ENCODE data around the gene OLFM1. TPM values are rescaled to one million over a fixed set of nuclear protein-coding genes. Genes with fewer than 3 reads are reported as not detected.

Gene OLFM1
- total RNA-seq, 1 donor from 2014 or later: 0.83 TPM

GRCh38 chr9:135091545-135091944 lies 4.1 kb downstream of the OLFM1 start:
- Mint-ChIP-seq H3K4me1 (ENCODE audit: unreplicated experiment) (no peaks in the 10 kb centered on the region), H3K36me3 (ENCODE audit: unreplicated experiment) (no peaks in the 10 kb centered on the region), H3K27me3 (ENCODE audit: unreplicated experiment) (peaks cover 27% of the 10 kb centered on the region), H3K9me3 (ENCODE audit: unreplicated experiment) (no peaks in the 10 kb centered on the region), H3K4me3 (ENCODE audit: unreplicated experiment) (no peak overlapping the region), H3K27ac (ENCODE audit: unreplicated experiment) (no peak overlapping the region)
- TF ChIP-seq CTCF (IDR thresholded peaks at IDR 0.05): no peak
- DNase-seq (ENCODE audit: extremely low spot score, unreplicated experiment): no peak

GRCh38 chr9:135093111-135093510 lies 5.6 kb downstream of the OLFM1 start:
- Mint-ChIP-seq H3K36me3 (ENCODE audit: unreplicated experiment) (no peaks in the 10 kb centered on the region), H3K4me1 (ENCODE audit: unreplicated experiment) (no peaks in the 10 kb centered on the region), H3K27ac (ENCODE audit: unreplicated experiment) (no peak overlapping the region), H3K4me3 (ENCODE audit: unreplicated experiment) (no peak overlapping the region), H3K9me3 (ENCODE audit: unreplicated experiment) (no peaks in the 10 kb centered on the region), H3K27me3 (ENCODE audit: unreplicated experiment) (peaks cover 27% of the 10 kb centered on the region)
- no peak for DNase-seq (ENCODE audit: extremely low spot score, unreplicated experiment)
- TF ChIP-seq CTCF (IDR thresholded peaks at IDR 0.05): no peak

- TF ChIP-seq CTCF (IDR thresholded peaks at IDR 0.05): no peak
- no peak for DNase-seq (ENCODE audit: extremely low spot score, unreplicated experiment)
- Mint-ChIP-seq H3K27ac (ENCODE audit: unreplicated experiment) (no peak overlapping the region), H3K4me1 (ENCODE audit: unreplicated experiment) (no peaks in the 10 kb centered on the region), H3K36me3 (ENCODE audit: unreplicated experiment) (no peaks in the 10 kb centered on the region), H3K27me3 (ENCODE audit: unreplicated experiment) (peaks cover 23% of the 10 kb centered on the region), H3K4me3 (ENCODE audit: unreplicated experiment) (no peak overlapping the region), H3K9me3 (ENCODE audit: unreplicated experiment) (no peaks in the 10 kb centered on the region)
These were observed 6.6 kb downstream of the OLFM1 start for GRCh38 chr9:135093911-135094584.

- Mint-ChIP-seq H3K4me1 (ENCODE audit: unreplicated experiment) (no peaks in the 10 kb centered on the region), H3K36me3 (ENCODE audit: unreplicated experiment) (no peaks in the 10 kb centered on the region), H3K4me3 (ENCODE audit: unreplicated experiment) (no peak overlapping the region), H3K27ac (ENCODE audit: unreplicated experiment) (no peak overlapping the region), H3K27me3 (ENCODE audit: unreplicated experiment) (peaks cover 11% of the 10 kb centered on the region), H3K9me3 (ENCODE audit: unreplicated experiment) (no peaks in the 10 kb centered on the region)
- no peak for DNase-seq (ENCODE audit: extremely low spot score, unreplicated experiment)
- no peak for TF ChIP-seq CTCF (IDR thresholded peaks at IDR 0.05)
These were observed 8.3 kb downstream of the OLFM1 start for GRCh38 chr9:135095470-135096407.

- no peaks in the 10 kb centered on the region for H3K9me3 Mint-ChIP-seq (ENCODE audit: unreplicated experiment)
- peaks cover 11% of the 10 kb centered on the region for H3K27me3 Mint-ChIP-seq (ENCODE audit: unreplicated experiment)
- H3K4me3 Mint-ChIP-seq (ENCODE audit: unreplicated experiment): no peak overlapping the region
- no peak for DNase-seq (ENCODE audit: extremely low spot score, unreplicated experiment)
- H3K4me1 Mint-ChIP-seq (ENCODE audit: unreplicated experiment): no peaks in the 10 kb centered on the region
- TF ChIP-seq CTCF (IDR thresholded peaks at IDR 0.05): no peak
- no peaks in the 10 kb centered on the region for H3K36me3 Mint-ChIP-seq (ENCODE audit: unreplicated experiment)
- no peak overlapping the region for H3K27ac Mint-ChIP-seq (ENCODE audit: unreplicated experiment)
These were observed 9.0 kb downstream of the OLFM1 start for GRCh38 chr9:135096408-135096895.
